Measurements from ENCODE around the gene VWA8.

- no peak for TF ChIP-seq SIN3A (IDR thresholded peaks at IDR 0.05; ENCODE audit: borderline replicate concordance, insufficient read depth, low read length)
- TF ChIP-seq TAF1 (IDR thresholded peaks at IDR 0.05; ENCODE audit: borderline replicate concordance, insufficient read depth, low read length), result no peak
These were observed 300.5 kb downstream of the VWA8 start for GRCh38 chr13:41660411-41660810.
